Spleen (tissue), 11 donors: ENCODE results near the gene INTS3. TPM values are rescaled to one million over a fixed set of nuclear protein-coding genes. Genes with fewer than 3 reads are reported as not detected.

Source experiments
- DNase-seq: peaks from one replicate; pipeline ENCODE4 v3.0.0-alpha.2; 2020
- H3K27ac ChIP-seq, 8 donors: fragments of 200-600 bp; sonication (generic) in 7 of 8; 1 replicate in 4 of 8; 2 replicates in 4 of 8; pipeline versions ENCODE4 v1.5.0 to v1.8.0; 2016 to 2021; ENCODE audit warnings: inconsistent platforms in 4 of 8, mild to moderate bottlenecking in 4 of 8, moderate library complexity in 1 of 8
- H3K27me3 ChIP-seq, 7 donors: fragments of 200-600 bp; sonication (generic) in 6 of 7; replicated peaks in 1 of 7; 1 replicate in 4 of 7; 2 replicates in 3 of 7; pipeline versions ENCODE4 v1.5.0 to v1.8.0; 2016 to 2021; ENCODE audit warnings: inconsistent platforms in 3 of 7, mild to moderate bottlenecking in 1 of 7
- H3K36me3 ChIP-seq, 6 donors: fragments of 200-600 bp; sonication (generic) in 5 of 6; 1 replicate in 4 of 6; 2 replicates in 2 of 6; pipeline versions ENCODE4 v1.5.0 to v1.8.0; 2016 to 2021; ENCODE audit warnings: inconsistent platforms in 2 of 6
- H3K4me1 ChIP-seq, 6 donors: fragments of 200-600 bp; sonication (generic) in 5 of 6; 1 replicate in 3 of 6; 2 replicates in 3 of 6; pipeline versions ENCODE4 v1.5.0 to v1.8.0; 2016 to 2021; ENCODE audit warnings: inconsistent platforms in 3 of 6
- H3K4me3 ChIP-seq, 8 donors: fragments of 200-600 bp; sonication (generic) in 7 of 8; 1 replicate in 4 of 8; 2 replicates in 4 of 8; pipeline versions ENCODE4 v1.5.0 to v1.8.0; 2016 to 2021; ENCODE audit warnings: inconsistent platforms in 4 of 8, mild to moderate bottlenecking in 4 of 8, moderate library complexity in 2 of 8
- H3K9me3 ChIP-seq, 8 donors: fragments of 200-600 bp; sonication (generic) in 7 of 8; 1 replicate in 4 of 8; 2 replicates in 4 of 8; pipeline versions ENCODE4 v1.5.0 to v1.8.0; 2016 to 2021; ENCODE audit warnings: inconsistent platforms in 4 of 8
- POLR2A ChIP-seq, 3 donors: fragments of 450-650 bp; IDR thresholded peaks; one replicate each; pipeline ENCODE4 v1.5.1; 2017; ENCODE audit warnings: antibody characterized with exemption in 3 of 3, mild to moderate bottlenecking in 1 of 3
- POLR2AphosphoS5 ChIP-seq, 3 donors: sonication (generic); formaldehyde crosslinking; IDR thresholded peaks; one replicate each; pipeline ENCODE4 v1.5.1; 2017; ENCODE audit warnings: antibody characterized with exemption in 3 of 3
- WGBS, 5 donors: extraction: QIAGEN DNeasy Blood & Tissue Kit in 3 of 5; methylation state at CpG; one replicate each; pipeline versions ENCODE4 v1.1.5 to v1.1.7; 2013 to 2018; 5-methylcytosine and 5-hydroxymethylcytosine counted together
- intact Hi-C: fragments of 100-400 bp; cut with DNase I; formaldehyde crosslinking; loops from one replicate; pipeline ENCODE4 v1.15.0; 2023; ENCODE audit warnings: low total_unique reads
- polyA plus RNA-seq, 3 donors: library from polyadenylated mRNA; stranded (reverse); fragments of 200-250 nt; gene quantifications; one replicate each; pipeline ENCODE4 v1.2.1, GENCODE V29; 2013
- total RNA-seq, 7 donors: library from RNA; depleted of rRNA in 3 of 7; stranded (reverse); fragments of >200 nt in 3 of 7; fragmentation: NEBNext Ultra II Directional in 4 of 7; extraction: Animal tissue kit (Norgen Biotek cat#: 25700) in 4 of 7; gene quantifications; one replicate each; pipeline versions ENCODE4 v1.1.0 to v1.2.1, GENCODE V29; 2016 to 2021
- TF ChIP-seq, protein P1 (sequence below), 11 experiments: fragments of 200-600 bp in 7 of 11; fragments of 450-650 bp in 4 of 11; sonication (generic) in 4 of 11; IDR thresholded peaks in 8 of 11; conservative IDR thresholded peaks in 3 of 11; 1 replicate in 7 of 11; 2 replicates in 4 of 11; pipeline versions ENCODE4 v1.4.0 to v1.8.0; 2016 to 2021; ENCODE audit warnings: antibody characterized with exemption in 11 of 11, inconsistent platforms in 4 of 11, mild to moderate bottlenecking in 1 of 11
- donor health status: healthy with polysubstance abuse.
- donor health status: DM: no; HTN: no; CAD: no; lungs with moderate emphysema.
- donor health status: DM: no; HTN: no; CAD: no.
- donor health status: Bipolar disorder and iron deficiency.
- donor health status: healthy.
- donor health status: DM: no; HTN: no; CAD: no.
- donor health status: DM: yes; HTN: yes; CAD: no.

Gene INTS3
- total and polyA plus RNA-seq, 10 donors: 24.7 to 66.2 (median 47.9) TPM

DNA sequence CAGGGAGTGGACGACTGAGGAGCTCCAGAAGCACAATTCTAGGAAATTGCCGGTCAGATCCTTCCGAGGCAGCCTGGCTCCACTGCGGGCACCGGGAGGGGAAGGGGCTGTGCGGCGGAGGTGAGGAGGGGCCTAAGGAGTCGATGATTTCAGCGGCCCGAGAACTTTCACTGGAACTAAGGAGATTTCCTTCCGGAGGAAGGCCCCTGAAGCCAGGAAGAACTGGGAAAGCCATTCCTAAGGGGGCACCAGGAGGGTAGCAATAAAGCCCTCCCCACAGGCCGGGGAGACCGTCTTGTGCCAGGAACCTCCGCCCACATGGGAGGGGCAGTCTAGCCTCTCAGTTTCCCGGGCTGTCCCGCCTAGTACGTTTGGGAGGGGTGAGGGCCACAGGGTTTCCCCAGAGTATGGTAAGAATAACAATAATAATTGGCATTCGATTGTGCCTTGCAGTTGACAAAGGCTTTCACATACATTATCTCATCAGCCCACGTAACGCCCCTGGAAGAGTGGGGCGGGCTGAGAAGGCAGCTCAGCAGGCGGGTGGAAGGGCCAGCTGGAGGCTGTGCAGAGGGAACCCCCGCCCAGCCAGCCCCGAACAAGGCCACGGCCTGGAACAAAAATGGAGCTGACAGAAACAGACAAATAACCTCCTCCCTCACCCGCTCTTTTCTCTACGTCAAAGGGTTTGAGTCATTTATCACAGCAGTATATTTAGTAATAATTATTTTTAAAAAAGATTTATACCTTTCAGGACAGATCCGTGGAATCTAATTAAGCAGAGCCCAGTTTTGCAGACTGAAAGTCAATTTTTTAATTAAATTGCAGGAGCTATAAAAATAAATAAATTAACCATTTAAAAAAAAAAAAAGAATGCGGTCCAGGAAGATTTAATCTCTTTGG, 29.6 kb upstream of the INTS3 start:
- no peaks in the 10 kb centered on the region for H3K9me3 ChIP-seq
- peak; percentile 78 for DNase-seq
- TF ChIP-seq POLR2AphosphoS5 (IDR thresholded peaks at IDR 0.05): peak in 2 of 3 donors; percentile 58 to 68
- TF ChIP-seq POLR2A (IDR thresholded peaks at IDR 0.05): no peak
- intact Hi-C loops: no loop called here
- no peaks in the 10 kb centered on the region for H3K36me3 ChIP-seq
- no peaks in the 10 kb centered on the region for H3K27me3 ChIP-seq
- WGBS, 5 donors: 18 to 31% (median 20%) methylated on average over 22 to 29 of the region's 29 CpGs
- peak overlapping the region in 4 of 8 donors; percentile 11 to 50 (median 22) for H3K4me3 ChIP-seq
- peak overlapping the region; percentile 80 to 88 (median 85) for H3K27ac ChIP-seq
- H3K4me1 ChIP-seq: peaks cover 9 to 24% (median 16%) of the 10 kb centered on the region in 6 donors

- WGBS, 5 donors: 83 to 94% (median 92%) methylated on average over 6 of the region's 6 CpGs
- H3K27ac ChIP-seq: peak overlapping the region; percentile 80 to 88 (median 85)
- TF ChIP-seq POLR2A (IDR thresholded peaks at IDR 0.05): no peak
- no peak for TF ChIP-seq POLR2AphosphoS5 (IDR thresholded peaks at IDR 0.05)
- TF ChIP-seq, protein P1, sequence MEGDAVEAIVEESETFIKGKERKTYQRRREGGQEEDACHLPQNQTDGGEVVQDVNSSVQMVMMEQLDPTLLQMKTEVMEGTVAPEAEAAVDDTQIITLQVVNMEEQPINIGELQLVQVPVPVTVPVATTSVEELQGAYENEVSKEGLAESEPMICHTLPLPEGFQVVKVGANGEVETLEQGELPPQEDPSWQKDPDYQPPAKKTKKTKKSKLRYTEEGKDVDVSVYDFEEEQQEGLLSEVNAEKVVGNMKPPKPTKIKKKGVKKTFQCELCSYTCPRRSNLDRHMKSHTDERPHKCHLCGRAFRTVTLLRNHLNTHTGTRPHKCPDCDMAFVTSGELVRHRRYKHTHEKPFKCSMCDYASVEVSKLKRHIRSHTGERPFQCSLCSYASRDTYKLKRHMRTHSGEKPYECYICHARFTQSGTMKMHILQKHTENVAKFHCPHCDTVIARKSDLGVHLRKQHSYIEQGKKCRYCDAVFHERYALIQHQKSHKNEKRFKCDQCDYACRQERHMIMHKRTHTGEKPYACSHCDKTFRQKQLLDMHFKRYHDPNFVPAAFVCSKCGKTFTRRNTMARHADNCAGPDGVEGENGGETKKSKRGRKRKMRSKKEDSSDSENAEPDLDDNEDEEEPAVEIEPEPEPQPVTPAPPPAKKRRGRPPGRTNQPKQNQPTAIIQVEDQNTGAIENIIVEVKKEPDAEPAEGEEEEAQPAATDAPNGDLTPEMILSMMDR (IDR thresholded peaks at IDR 0.05 in 8 of 11, conservative IDR thresholded peaks at IDR 0.05 in 3 of 11): no peak
Measured at GRCh38 chr1:153698923-153699714, 28.7 kb upstream of the INTS3 start.

DNA sequence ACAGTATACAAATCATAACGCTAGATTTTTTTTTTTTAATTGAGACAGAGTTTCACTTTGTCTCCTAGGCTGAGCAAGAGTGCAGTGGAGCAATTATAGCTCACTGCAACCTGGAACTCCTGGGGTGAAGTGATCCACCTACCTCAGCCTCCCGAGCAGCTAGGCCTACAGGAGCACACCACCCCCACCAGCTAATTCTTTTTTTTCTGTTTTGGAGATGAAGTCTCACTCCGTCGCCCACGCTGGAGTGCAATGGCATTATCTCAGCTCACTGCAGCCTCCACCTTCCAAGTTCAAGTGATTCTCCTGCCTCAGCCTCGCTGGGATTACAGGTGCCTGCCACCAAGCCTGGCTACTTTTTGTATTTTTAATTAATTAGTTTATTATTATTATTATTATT, 28.1 kb upstream of the INTS3 start:
- TF ChIP-seq, protein P1 (IDR thresholded peaks at IDR 0.05 in 8 of 11, conservative IDR thresholded peaks at IDR 0.05 in 3 of 11): no peak
- TF ChIP-seq POLR2A (IDR thresholded peaks at IDR 0.05): no peak
- TF ChIP-seq POLR2AphosphoS5 (IDR thresholded peaks at IDR 0.05): no peak
- WGBS, 5 donors: 86 to 94% (median 92%) methylated on average over 6 of the region's 6 CpGs
- no peaks in the 10 kb centered on the region for H3K27me3 ChIP-seq
- H3K36me3 ChIP-seq: no peaks in the 10 kb centered on the region
- no peak overlapping the region for H3K4me3 ChIP-seq
- H3K4me1 ChIP-seq: peaks cover 9 to 24% (median 16%) of the 10 kb centered on the region in 6 donors
- intact Hi-C loops: no loop called here
- DNase-seq: no peak
- H3K9me3 ChIP-seq: no peaks in the 10 kb centered on the region
- H3K27ac ChIP-seq: no peak overlapping the region

More at GRCh38 chr1:153698923-153699714, 28.7 kb upstream of the INTS3 start:
- Histone ChIP-seq H3K27me3 (no peaks in the 10 kb centered on the region), H3K4me1 (peaks cover 9 to 24% (median 16%) of the 10 kb centered on the region in 6 donors), H3K36me3 (no peaks in the 10 kb centered on the region), H3K9me3 (no peaks in the 10 kb centered on the region), H3K4me3 (no peak overlapping the region)
- DNase-seq: no peak
- intact Hi-C loops: no loop called here

GRCh38 chr1:153705484-153705883, 22.4 kb upstream of the INTS3 start:
- no peaks in the 10 kb centered on the region for H3K9me3 ChIP-seq
- no peak overlapping the region for H3K27ac ChIP-seq
- WGBS, 5 donors: 92 to 96% (median 94%) methylated on average over 9 of the region's 9 CpGs
- no peaks in the 10 kb centered on the region for H3K36me3 ChIP-seq
- no peaks in the 10 kb centered on the region for H3K27me3 ChIP-seq
- H3K4me1 ChIP-seq: no peaks in the 10 kb centered on the region
- no peak for TF ChIP-seq POLR2A (IDR thresholded peaks at IDR 0.05)
- no peak for TF ChIP-seq POLR2AphosphoS5 (IDR thresholded peaks at IDR 0.05)
- TF ChIP-seq, protein P1 (IDR thresholded peaks at IDR 0.05 in 8 of 11, conservative IDR thresholded peaks at IDR 0.05 in 3 of 11): no peak
- no peak for DNase-seq
- H3K4me3 ChIP-seq: no peak overlapping the region
- intact Hi-C loops: no loop called here
